NB4 (cell line): ENCODE results near the gene ATXN1.

Experiments
- POLR2A ChIP-seq: IDR thresholded peaks from 2 replicates; pipeline ENCODE4 v1.6.1; 2011; ENCODE audit warnings: mild to moderate bottlenecking; ENCODE audit not compliant: insufficient read length; ENCODE audit errors: extremely low read depth
- TF ChIP-seq, protein P1 (sequence below): IDR thresholded peaks from one replicate; pipeline ENCODE4 v1.5.1; 2012; ENCODE audit warnings: low read depth, low read length

DNA sequence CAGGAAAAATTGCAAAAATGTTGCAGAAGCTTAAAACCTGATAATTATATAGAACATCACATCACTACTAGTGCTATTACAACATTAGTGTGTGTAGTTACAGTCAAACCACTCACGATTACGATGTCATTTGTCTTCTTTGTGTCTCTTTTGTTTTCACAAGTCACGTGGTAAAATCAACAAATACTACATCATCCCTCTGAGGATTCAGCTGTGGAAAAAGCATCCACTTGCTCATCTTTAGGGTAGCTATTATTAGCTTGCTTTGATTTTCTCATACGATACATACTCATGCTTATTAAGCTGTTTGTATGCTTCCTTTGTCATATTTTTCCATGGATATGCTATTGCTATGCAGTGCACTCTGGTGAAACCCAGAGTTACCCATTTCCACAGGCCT, 22.2 kb upstream of the ATXN1 start:
- TF ChIP-seq, protein P1, sequence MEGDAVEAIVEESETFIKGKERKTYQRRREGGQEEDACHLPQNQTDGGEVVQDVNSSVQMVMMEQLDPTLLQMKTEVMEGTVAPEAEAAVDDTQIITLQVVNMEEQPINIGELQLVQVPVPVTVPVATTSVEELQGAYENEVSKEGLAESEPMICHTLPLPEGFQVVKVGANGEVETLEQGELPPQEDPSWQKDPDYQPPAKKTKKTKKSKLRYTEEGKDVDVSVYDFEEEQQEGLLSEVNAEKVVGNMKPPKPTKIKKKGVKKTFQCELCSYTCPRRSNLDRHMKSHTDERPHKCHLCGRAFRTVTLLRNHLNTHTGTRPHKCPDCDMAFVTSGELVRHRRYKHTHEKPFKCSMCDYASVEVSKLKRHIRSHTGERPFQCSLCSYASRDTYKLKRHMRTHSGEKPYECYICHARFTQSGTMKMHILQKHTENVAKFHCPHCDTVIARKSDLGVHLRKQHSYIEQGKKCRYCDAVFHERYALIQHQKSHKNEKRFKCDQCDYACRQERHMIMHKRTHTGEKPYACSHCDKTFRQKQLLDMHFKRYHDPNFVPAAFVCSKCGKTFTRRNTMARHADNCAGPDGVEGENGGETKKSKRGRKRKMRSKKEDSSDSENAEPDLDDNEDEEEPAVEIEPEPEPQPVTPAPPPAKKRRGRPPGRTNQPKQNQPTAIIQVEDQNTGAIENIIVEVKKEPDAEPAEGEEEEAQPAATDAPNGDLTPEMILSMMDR = no peak
- TF ChIP-seq POLR2A = no peak
